ENCODE measurements around the gene ARHGAP19. TPM values are rescaled to one million over a fixed set of nuclear protein-coding genes. Genes with fewer than 3 reads are reported as not detected.

ARHGAP19 gene
- total RNA-seq, 4 donors from 2014 or later = 37.5 to 109 (median 77.7) TPM

GRCh38 chr10:97200616-97201015 is 91.8 kb downstream of the ARHGAP19 start:
- no peak for TF ChIP-seq POLR2A (IDR thresholded peaks at IDR 0.05)
- no peak for TF ChIP-seq EP300 (IDR thresholded peaks at IDR 0.05)
- no peak for TF ChIP-seq CTCF (IDR thresholded peaks at IDR 0.05)
- H3K27ac ChIP-seq = no peak overlapping the region
- H3K36me3 ChIP-seq = no peaks in the 10 kb centered on the region
- peaks cover 0 to 4% of the 10 kb centered on the region in 2 donors for H3K27me3 ChIP-seq
- peaks cover 0 to 10% (median 0%) of the 10 kb centered on the region in 4 donors for H3K4me1 ChIP-seq
- DNase-seq (ENCODE audit: low spot score in 2 of 2) = no peak
- H3K4me3 ChIP-seq = no peak overlapping the region
- 48 to 52% methylated on average over 6 of the region's 6 CpGs for WGBS, 2 donors
- no peaks in the 10 kb centered on the region for H3K9me3 ChIP-seq

GRCh38 chr10:97199152-97199551 is 93.3 kb downstream of the ARHGAP19 start:
- TF ChIP-seq POLR2A (IDR thresholded peaks at IDR 0.05) = no peak
- TF ChIP-seq CTCF (IDR thresholded peaks at IDR 0.05) = no peak
- TF ChIP-seq EP300 (IDR thresholded peaks at IDR 0.05) = no peak
- Histone ChIP-seq H3K9me3 (no peaks in the 10 kb centered on the region), H3K36me3 (no peaks in the 10 kb centered on the region), H3K27ac (no peak overlapping the region), H3K27me3 (peaks cover 0 to 12% of the 10 kb centered on the region in 2 donors), H3K4me1 (peaks cover 0 to 11% (median 0%) of the 10 kb centered on the region in 4 donors), H3K4me3 (no peak overlapping the region)
- no peak for DNase-seq (ENCODE audit: low spot score in 2 of 2)
- 53 to 56% methylated on average over 3 of the region's 3 CpGs for WGBS, 2 donors

- WGBS, 2 donors = 47 to 50% methylated on average over 7 of the region's 7 CpGs
- TF ChIP-seq EP300 (IDR thresholded peaks at IDR 0.05) (no peak), CTCF (IDR thresholded peaks at IDR 0.05) (no peak), POLR2A (IDR thresholded peaks at IDR 0.05) (no peak)
- H3K9me3 ChIP-seq = no peaks in the 10 kb centered on the region
- H3K27me3 ChIP-seq = peaks cover 0 to 21% of the 10 kb centered on the region in 2 donors
- H3K4me3 ChIP-seq = no peak overlapping the region
- no peak overlapping the region for H3K27ac ChIP-seq
- peaks cover 0 to 11% (median 0%) of the 10 kb centered on the region in 4 donors for H3K4me1 ChIP-seq
- DNase-seq (ENCODE audit: low spot score in 2 of 2) = no peak
- H3K36me3 ChIP-seq = no peaks in the 10 kb centered on the region
These were observed 95.4 kb downstream of the ARHGAP19 start for GRCh38 chr10:97197030-97197500.

GRCh38 chr10:97196223-97197029 is 96.0 kb downstream of the ARHGAP19 start:
- peak in 1 of 2 donors; percentile 39 for DNase-seq (ENCODE audit: low spot score in 2 of 2)
- Histone ChIP-seq H3K9me3 (no peaks in the 10 kb centered on the region), H3K4me1 (peaks cover 0 to 11% (median 0%) of the 10 kb centered on the region in 4 donors), H3K27ac (no peak overlapping the region), H3K4me3 (peak overlapping the region; percentile 19 to 57 (median 33)), H3K27me3 (peaks cover 0 to 23% of the 10 kb centered on the region in 2 donors), H3K36me3 (no peaks in the 10 kb centered on the region)
- TF ChIP-seq CTCF (IDR thresholded peaks at IDR 0.05) = peak; percentile 52 to 70 (median 57)
- no peak for TF ChIP-seq EP300 (IDR thresholded peaks at IDR 0.05)
- WGBS, 2 donors = 5 to 11% methylated on average over 37 to 49 of the region's 56 CpGs

- Histone ChIP-seq H3K4me1 (peaks cover 0 to 11% (median 0%) of the 10 kb centered on the region in 4 donors), H3K4me3 (peak overlapping the region; percentile 19 to 57 (median 33)), H3K36me3 (no peaks in the 10 kb centered on the region), H3K27me3 (peaks cover 0 to 23% of the 10 kb centered on the region in 2 donors), H3K9me3 (no peaks in the 10 kb centered on the region), H3K27ac (no peak overlapping the region)
- TF ChIP-seq CTCF (IDR thresholded peaks at IDR 0.05) (no peak), POLR2A (IDR thresholded peaks at IDR 0.05) (no peak), EP300 (IDR thresholded peaks at IDR 0.05) (no peak)
- no peak for DNase-seq (ENCODE audit: low spot score in 2 of 2)
- WGBS, 2 donors = 28 to 36% methylated on average over 11 of the region's 11 CpGs
These were observed 96.7 kb downstream of the ARHGAP19 start for GRCh38 chr10:97195706-97196222.

All from tibial nerve (tissue), 4 donors.